HEK293 (cell line): ENCODE results near the gene TDG.

Source experiments
- GLI2 ChIP-seq: fragments of 450-650 bp; formaldehyde crosslinking; IDR thresholded peaks from 2 replicates; pipeline ENCODE4; 2017; ENCODE audit warnings: missing biosample characterization, missing genetic modification characterization, low read depth, borderline replicate concordance
- HOXD13 ChIP-seq: sonication (generic); formaldehyde crosslinking; IDR thresholded peaks from 2 replicates; pipeline ENCODE4 v1.8.0; 2022; ENCODE audit warnings: missing genetic modification reagents, borderline replicate concordance
- YY1 ChIP-seq: fragments of 450-650 bp; formaldehyde crosslinking; IDR thresholded peaks from 2 replicates; pipeline ENCODE4 v1.5.1; 2018; ENCODE audit warnings: missing biosample characterization, missing genetic modification characterization
- ZBTB7A ChIP-seq: fragments of 450-650 bp; formaldehyde crosslinking; IDR thresholded peaks from 2 replicates; pipeline ENCODE4 v1.5.1; 2016; ENCODE audit warnings: low read depth, missing biosample characterization, missing genetic modification characterization
- ZNF132 ChIP-seq: fragments of 450-650 bp; formaldehyde crosslinking; IDR thresholded peaks from 2 replicates; pipeline ENCODE4 v1.5.1; 2017; ENCODE audit warnings: missing biosample characterization, missing genetic modification characterization, borderline replicate concordance
- ZNF23 ChIP-seq: fragments of 450-650 bp; formaldehyde crosslinking; IDR thresholded peaks from 2 replicates; pipeline ENCODE4 v1.5.1; 2016; ENCODE audit warnings: missing biosample characterization, missing genetic modification characterization, borderline replicate concordance
- ZNF239 ChIP-seq: fragments of 450-650 bp; formaldehyde crosslinking; IDR thresholded peaks from 2 replicates; pipeline ENCODE4 v1.5.1; 2016; ENCODE audit warnings: missing biosample characterization, missing genetic modification characterization
- ZNF335 ChIP-seq: fragments of 450-650 bp; formaldehyde crosslinking; conservative IDR thresholded peaks from 2 replicates; pipeline ENCODE4 v1.5.1; 2016; ENCODE audit warnings: missing biosample characterization, missing genetic modification characterization
- ZNF350 ChIP-seq: fragments of 450-650 bp; formaldehyde crosslinking; IDR thresholded peaks from 2 replicates; pipeline ENCODE4 v1.5.0; 2017; ENCODE audit warnings: missing biosample characterization, mild to moderate bottlenecking, missing genetic modification characterization
- ZNF37A ChIP-seq: fragments of 450-650 bp; IDR thresholded peaks from 2 replicates; pipeline ENCODE4 v1.5.1; 2018; ENCODE audit warnings: missing biosample characterization, missing genetic modification characterization
- ZNF394 ChIP-seq: fragments of 450-650 bp; formaldehyde crosslinking; IDR thresholded peaks from 2 replicates; pipeline ENCODE4 v1.5.1; 2016; ENCODE audit warnings: missing biosample characterization, missing genetic modification characterization, mild to moderate bottlenecking, moderate library complexity, borderline replicate concordance
- ZNF514 ChIP-seq: fragments of 450-650 bp; formaldehyde crosslinking; IDR thresholded peaks from 2 replicates; pipeline ENCODE4 v1.5.1; 2016; ENCODE audit warnings: missing biosample characterization, missing genetic modification characterization
- ZNF707 ChIP-seq: fragments of 450-650 bp; formaldehyde crosslinking; IDR thresholded peaks from 2 replicates; pipeline ENCODE4 v1.5.1; 2016; ENCODE audit warnings: missing biosample characterization, missing genetic modification characterization
- ZNF76 ChIP-seq: fragments of 450-650 bp; formaldehyde crosslinking; IDR thresholded peaks from 2 replicates; pipeline ENCODE4; 2016; ENCODE audit warnings: low read depth, missing biosample characterization, missing genetic modification characterization, borderline replicate concordance
- TF ChIP-seq, protein P1 (sequence below): fragments of 450-650 bp; formaldehyde crosslinking; conservative IDR thresholded peaks from 2 replicates; pipeline ENCODE4 v1.5.1; 2016; ENCODE audit warnings: low read depth, missing biosample characterization, missing genetic modification characterization
- TF ChIP-seq, protein P2 (sequence below): fragments of 450-650 bp; formaldehyde crosslinking; IDR thresholded peaks from 2 replicates; pipeline ENCODE4 v1.5.1; 2016; ENCODE audit warnings: missing biosample characterization, missing genetic modification characterization
- TF ChIP-seq, protein P3 (sequence below): fragments of 450-650 bp; formaldehyde crosslinking; IDR thresholded peaks from 2 replicates; pipeline ENCODE4 v1.5.1; 2016; ENCODE audit warnings: missing biosample characterization, missing genetic modification characterization, borderline replicate concordance
- TF ChIP-seq, protein P4 (sequence below): fragments of 450-650 bp; formaldehyde crosslinking; IDR thresholded peaks from 2 replicates; pipeline ENCODE4 v1.5.1; 2016; ENCODE audit warnings: missing biosample characterization, missing genetic modification characterization, low read depth
- TF ChIP-seq, protein P5 (sequence below): fragments of 450-650 bp; formaldehyde crosslinking; IDR thresholded peaks from 2 replicates; pipeline ENCODE4 v1.5.1; 2016; ENCODE audit warnings: missing biosample characterization, missing genetic modification characterization
- TF ChIP-seq, protein P6 (sequence below): fragments of 450-650 bp; formaldehyde crosslinking; IDR thresholded peaks from 2 replicates; pipeline ENCODE4 v1.5.0; 2017; ENCODE audit warnings: missing biosample characterization, missing genetic modification characterization, borderline replicate concordance
- TF ChIP-seq, protein P7 (sequence below): fragments of 450-650 bp; formaldehyde crosslinking; IDR thresholded peaks from 2 replicates; pipeline ENCODE4 v1.5.1; 2016; ENCODE audit warnings: missing biosample characterization, missing genetic modification characterization

The TDG gene

DNA sequence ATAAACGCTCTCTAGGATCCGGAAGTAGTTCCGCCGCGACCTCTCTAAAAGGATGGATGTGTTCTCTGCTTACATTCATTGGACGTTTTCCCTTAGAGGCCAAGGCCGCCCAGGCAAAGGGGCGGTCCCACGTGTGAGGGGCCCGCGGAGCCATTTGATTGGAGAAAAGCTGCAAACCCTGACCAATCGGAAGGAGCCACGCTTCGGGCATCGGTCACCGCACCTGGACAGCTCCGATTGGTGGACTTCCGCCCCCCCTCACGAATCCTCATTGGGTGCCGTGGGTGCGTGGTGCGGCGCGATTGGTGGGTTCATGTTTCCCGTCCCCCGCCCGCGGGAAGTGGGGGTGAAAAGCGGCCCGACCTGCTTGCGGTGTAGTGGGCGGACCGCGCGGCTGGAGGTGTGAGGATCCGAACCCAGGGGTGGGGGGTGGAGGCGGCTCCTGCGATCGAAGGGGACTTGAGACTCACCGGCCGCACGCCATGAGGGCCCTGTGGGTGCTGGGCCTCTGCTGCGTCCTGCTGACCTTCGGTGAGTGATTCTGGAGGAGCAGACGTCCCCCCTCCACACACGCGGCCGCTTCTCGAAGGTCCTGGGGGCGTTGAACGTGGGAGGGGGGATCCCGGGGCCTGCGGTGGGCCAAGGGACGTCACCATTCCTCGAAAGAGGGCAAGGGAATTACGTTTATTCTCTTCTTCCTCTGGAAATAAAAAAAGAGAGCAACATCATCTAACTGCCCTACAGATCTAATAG is 35.5 kb upstream of the TDG start, which contains the start of gene HSP90B1 (continued):
- TF ChIP-seq, protein P1, sequence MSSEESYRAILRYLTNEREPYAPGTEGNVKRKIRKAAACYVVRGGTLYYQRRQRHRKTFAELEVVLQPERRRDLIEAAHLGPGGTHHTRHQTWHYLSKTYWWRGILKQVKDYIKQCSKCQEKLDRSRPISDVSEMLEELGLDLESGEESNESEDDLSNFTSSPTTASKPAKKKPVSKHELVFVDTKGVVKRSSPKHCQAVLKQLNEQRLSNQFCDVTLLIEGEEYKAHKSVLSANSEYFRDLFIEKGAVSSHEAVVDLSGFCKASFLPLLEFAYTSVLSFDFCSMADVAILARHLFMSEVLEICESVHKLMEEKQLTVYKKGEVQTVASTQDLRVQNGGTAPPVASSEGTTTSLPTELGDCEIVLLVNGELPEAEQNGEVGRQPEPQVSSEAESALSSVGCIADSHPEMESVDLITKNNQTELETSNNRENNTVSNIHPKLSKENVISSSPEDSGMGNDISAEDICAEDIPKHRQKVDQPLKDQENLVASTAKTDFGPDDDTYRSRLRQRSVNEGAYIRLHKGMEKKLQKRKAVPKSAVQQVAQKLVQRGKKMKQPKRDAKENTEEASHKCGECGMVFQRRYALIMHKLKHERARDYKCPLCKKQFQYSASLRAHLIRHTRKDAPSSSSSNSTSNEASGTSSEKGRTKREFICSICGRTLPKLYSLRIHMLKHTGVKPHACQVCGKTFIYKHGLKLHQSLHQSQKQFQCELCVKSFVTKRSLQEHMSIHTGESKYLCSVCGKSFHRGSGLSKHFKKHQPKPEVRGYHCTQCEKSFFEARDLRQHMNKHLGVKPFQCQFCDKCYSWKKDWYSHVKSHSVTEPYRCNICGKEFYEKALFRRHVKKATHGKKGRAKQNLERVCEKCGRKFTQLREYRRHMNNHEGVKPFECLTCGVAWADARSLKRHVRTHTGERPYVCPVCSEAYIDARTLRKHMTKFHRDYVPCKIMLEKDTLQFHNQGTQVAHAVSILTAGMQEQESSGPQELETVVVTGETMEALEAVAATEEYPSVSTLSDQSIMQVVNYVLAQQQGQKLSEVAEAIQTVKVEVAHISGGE (tag by site-specific recombination) = 0 out of 2 replicates have a peak, but pooled peaks have one; percentile 10
- TF ChIP-seq ZNF335 (tag by site-specific recombination) = no peak; the same call in none of the 2 replicates
- no peak for TF ChIP-seq ZNF37A (tag by site-specific recombination)
- TF ChIP-seq, protein P2, sequence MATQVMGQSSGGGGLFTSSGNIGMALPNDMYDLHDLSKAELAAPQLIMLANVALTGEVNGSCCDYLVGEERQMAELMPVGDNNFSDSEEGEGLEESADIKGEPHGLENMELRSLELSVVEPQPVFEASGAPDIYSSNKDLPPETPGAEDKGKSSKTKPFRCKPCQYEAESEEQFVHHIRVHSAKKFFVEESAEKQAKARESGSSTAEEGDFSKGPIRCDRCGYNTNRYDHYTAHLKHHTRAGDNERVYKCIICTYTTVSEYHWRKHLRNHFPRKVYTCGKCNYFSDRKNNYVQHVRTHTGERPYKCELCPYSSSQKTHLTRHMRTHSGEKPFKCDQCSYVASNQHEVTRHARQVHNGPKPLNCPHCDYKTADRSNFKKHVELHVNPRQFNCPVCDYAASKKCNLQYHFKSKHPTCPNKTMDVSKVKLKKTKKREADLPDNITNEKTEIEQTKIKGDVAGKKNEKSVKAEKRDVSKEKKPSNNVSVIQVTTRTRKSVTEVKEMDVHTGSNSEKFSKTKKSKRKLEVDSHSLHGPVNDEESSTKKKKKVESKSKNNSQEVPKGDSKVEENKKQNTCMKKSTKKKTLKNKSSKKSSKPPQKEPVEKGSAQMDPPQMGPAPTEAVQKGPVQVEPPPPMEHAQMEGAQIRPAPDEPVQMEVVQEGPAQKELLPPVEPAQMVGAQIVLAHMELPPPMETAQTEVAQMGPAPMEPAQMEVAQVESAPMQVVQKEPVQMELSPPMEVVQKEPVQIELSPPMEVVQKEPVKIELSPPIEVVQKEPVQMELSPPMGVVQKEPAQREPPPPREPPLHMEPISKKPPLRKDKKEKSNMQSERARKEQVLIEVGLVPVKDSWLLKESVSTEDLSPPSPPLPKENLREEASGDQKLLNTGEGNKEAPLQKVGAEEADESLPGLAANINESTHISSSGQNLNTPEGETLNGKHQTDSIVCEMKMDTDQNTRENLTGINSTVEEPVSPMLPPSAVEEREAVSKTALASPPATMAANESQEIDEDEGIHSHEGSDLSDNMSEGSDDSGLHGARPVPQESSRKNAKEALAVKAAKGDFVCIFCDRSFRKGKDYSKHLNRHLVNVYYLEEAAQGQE (tag by site-specific recombination) = no peak
- no peak for TF ChIP-seq ZNF132 (tag by site-specific recombination)
- TF ChIP-seq ZNF394 (tag by site-specific recombination) = no peak
- TF ChIP-seq, protein P3, sequence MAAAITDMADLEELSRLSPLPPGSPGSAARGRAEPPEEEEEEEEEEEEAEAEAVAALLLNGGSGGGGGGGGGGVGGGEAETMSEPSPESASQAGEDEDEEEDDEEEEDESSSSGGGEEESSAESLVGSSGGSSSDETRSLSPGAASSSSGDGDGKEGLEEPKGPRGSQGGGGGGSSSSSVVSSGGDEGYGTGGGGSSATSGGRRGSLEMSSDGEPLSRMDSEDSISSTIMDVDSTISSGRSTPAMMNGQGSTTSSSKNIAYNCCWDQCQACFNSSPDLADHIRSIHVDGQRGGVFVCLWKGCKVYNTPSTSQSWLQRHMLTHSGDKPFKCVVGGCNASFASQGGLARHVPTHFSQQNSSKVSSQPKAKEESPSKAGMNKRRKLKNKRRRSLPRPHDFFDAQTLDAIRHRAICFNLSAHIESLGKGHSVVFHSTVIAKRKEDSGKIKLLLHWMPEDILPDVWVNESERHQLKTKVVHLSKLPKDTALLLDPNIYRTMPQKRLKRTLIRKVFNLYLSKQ (tag by site-specific recombination) = no peak
- TF ChIP-seq, protein P4, sequence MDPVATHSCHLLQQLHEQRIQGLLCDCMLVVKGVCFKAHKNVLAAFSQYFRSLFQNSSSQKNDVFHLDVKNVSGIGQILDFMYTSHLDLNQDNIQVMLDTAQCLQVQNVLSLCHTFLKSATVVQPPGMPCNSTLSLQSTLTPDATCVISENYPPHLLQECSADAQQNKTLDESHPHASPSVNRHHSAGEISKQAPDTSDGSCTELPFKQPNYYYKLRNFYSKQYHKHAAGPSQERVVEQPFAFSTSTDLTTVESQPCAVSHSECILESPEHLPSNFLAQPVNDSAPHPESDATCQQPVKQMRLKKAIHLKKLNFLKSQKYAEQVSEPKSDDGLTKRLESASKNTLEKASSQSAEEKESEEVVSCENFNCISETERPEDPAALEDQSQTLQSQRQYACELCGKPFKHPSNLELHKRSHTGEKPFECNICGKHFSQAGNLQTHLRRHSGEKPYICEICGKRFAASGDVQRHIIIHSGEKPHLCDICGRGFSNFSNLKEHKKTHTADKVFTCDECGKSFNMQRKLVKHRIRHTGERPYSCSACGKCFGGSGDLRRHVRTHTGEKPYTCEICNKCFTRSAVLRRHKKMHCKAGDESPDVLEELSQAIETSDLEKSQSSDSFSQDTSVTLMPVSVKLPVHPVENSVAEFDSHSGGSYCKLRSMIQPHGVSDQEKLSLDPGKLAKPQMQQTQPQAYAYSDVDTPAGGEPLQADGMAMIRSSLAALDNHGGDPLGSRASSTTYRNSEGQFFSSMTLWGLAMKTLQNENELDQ (tag by site-specific recombination) = no peak
- no peak for TF ChIP-seq HOXD13
- no peak for TF ChIP-seq ZNF239 (tag by site-specific recombination)
- 0 out of 2 replicates have a peak, but pooled peaks have one; percentile 25 for TF ChIP-seq YY1 (tag by site-specific recombination)
- no peak for TF ChIP-seq ZNF76
- TF ChIP-seq, protein P5, sequence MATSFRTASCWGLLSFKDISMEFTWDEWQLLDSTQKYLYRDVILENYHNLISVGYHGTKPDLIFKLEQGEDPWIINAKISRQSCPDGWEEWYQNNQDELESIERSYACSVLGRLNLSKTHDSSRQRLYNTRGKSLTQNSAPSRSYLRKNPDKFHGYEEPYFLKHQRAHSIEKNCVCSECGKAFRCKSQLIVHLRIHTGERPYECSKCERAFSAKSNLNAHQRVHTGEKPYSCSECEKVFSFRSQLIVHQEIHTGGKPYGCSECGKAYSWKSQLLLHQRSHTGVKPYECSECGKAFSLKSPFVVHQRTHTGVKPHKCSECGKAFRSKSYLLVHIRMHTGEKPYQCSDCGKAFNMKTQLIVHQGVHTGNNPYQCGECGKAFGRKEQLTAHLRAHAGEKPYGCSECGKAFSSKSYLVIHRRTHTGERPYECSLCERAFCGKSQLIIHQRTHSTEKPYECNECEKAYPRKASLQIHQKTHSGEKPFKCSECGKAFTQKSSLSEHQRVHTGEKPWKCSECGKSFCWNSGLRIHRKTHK (tag by site-specific recombination) = no peak
- TF ChIP-seq ZNF707 (tag by site-specific recombination) = no peak
- no peak for TF ChIP-seq GLI2
- TF ChIP-seq, protein P6, sequence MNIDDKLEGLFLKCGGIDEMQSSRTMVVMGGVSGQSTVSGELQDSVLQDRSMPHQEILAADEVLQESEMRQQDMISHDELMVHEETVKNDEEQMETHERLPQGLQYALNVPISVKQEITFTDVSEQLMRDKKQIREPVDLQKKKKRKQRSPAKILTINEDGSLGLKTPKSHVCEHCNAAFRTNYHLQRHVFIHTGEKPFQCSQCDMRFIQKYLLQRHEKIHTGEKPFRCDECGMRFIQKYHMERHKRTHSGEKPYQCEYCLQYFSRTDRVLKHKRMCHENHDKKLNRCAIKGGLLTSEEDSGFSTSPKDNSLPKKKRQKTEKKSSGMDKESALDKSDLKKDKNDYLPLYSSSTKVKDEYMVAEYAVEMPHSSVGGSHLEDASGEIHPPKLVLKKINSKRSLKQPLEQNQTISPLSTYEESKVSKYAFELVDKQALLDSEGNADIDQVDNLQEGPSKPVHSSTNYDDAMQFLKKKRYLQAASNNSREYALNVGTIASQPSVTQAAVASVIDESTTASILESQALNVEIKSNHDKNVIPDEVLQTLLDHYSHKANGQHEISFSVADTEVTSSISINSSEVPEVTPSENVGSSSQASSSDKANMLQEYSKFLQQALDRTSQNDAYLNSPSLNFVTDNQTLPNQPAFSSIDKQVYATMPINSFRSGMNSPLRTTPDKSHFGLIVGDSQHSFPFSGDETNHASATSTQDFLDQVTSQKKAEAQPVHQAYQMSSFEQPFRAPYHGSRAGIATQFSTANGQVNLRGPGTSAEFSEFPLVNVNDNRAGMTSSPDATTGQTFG (tag by site-specific recombination) = no peak
- TF ChIP-seq ZNF350 (tag by site-specific recombination) = no peak
- TF ChIP-seq ZNF514 (tag by site-specific recombination) = no peak
- TF ChIP-seq, protein P7, sequence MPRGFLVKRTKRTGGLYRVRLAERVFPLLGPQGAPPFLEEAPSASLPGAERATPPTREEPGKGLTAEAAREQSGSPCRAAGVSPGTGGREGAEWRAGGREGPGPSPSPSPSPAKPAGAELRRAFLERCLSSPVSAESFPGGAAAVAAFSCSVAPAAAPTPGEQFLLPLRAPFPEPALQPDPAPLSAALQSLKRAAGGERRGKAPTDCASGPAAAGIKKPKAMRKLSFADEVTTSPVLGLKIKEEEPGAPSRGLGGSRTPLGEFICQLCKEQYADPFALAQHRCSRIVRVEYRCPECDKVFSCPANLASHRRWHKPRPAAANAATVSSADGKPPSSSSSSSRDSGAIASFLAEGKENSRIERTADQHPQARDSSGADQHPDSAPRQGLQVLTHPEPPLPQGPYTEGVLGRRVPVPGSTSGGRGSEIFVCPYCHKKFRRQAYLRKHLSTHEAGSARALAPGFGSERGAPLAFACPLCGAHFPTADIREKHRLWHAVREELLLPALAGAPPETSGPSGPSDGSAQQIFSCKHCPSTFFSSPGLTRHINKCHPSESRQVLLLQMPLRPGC = peak; percentile 9; the same call in 1 of the 2 replicates
- no peak for TF ChIP-seq ZBTB7A
- TF ChIP-seq ZNF23 (tag by site-specific recombination) = no peak
